GM12874 (cell line): ENCODE results near the gene SLC25A34.

Experiments
- CTCF ChIP-seq: IDR thresholded peaks from 2 replicates; pipeline ENCODE4 v1.5.1; 2011; ENCODE audit warnings: low read depth, mild to moderate bottlenecking, control low read depth, low read length, moderate library complexity; ENCODE audit not compliant: insufficient read depth

The SLC25A34 gene

GRCh38 chr1:15749399-15750291, 13.6 kb downstream of the SLC25A34 start:
- no peak for TF ChIP-seq CTCF

GRCh38 chr1:15750924-15751323, 14.9 kb downstream of the SLC25A34 start:
- TF ChIP-seq CTCF, result no peak

- TF ChIP-seq CTCF, result no peak
These were observed 15.7 kb downstream of the SLC25A34 start for GRCh38 chr1:15751717-15752116.

GRCh38 chr1:15753776-15754175, 17.7 kb downstream of the SLC25A34 start:
- TF ChIP-seq CTCF, result no peak

GRCh38 chr1:15755021-15755645, 19.1 kb downstream of the SLC25A34 start:
- TF ChIP-seq CTCF, result no peak

GRCh38 chr1:15755646-15756040, 19.6 kb downstream of the SLC25A34 start:
- no peak for TF ChIP-seq CTCF

- no peak for TF ChIP-seq CTCF
These were observed 20.3 kb downstream of the SLC25A34 start for GRCh38 chr1:15756143-15757015.
